Activated T-cell treated with anti-CD3 and anti-CD28 coated beads for 4 hours (primary cell): ENCODE data around the gene TMEM170B.
"Not testable (repeated sequence)": the region's sequence is repeated elsewhere in the genome, so short reads cannot be mapped to it uniquely, and the experiment has no call there.

Source experiments
- DNase-seq: peaks from one replicate; pipeline ENCODE4 v3.0.0-alpha.2; 2020

TMEM170B gene

GRCh38 chr6:11532097-11532496, 5.5 kb upstream of the TMEM170B start:
- DNase-seq: no peak

- DNase-seq: no peak
Observed at GRCh38 chr6:11534561-11534960, 3.0 kb upstream of the TMEM170B start.

- no peak for DNase-seq
Observed at GRCh38 chr6:11535801-11536230, 1.7 kb upstream of the TMEM170B start.

GRCh38 chr6:11536795-11537194, 754 bp upstream of the TMEM170B start:
- no peak for DNase-seq

DNA sequence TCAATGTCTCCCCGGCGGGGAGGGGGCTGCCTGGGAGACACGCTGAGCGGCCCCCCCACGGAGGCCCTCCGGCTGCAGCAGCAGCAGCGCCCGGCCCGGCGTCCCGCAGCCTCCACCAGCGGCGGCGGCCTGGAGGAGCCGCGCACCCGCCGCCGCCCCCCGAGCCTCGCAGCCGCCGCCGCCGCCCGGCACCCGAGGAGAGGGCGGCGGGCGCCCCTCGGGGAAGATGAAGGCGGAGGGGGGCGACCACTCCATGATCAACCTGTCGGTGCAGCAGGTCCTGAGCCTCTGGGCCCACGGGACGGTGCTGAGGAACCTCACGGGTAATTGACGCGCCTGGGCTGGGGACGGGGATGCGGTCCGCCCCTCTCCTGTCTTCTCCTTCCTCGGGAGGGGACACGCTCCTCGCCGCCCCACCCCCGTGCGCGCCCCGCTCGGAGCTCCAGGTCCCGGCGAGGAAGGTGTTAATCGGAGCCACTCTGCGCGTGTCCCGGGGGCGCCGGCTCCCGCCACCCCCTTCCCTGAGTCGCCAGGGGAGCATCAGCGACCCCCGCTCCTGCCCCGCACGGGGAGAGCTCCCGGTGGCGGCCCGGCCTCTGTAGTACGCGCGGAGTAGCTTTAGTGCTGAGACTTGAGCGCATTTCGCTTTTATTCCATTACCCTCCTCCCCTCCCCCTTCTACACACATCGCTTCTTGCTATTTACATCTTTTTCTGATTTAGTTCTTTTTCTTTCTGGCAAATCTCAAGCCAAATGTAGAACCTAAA, 686 bp downstream of the TMEM170B start:
- peak; percentile 4 for DNase-seq

- DNase-seq: no peak
Observed at GRCh38 chr6:11538819-11539468, 1.4 kb downstream of the TMEM170B start.

- no peak for DNase-seq
Observed at GRCh38 chr6:11542863-11543262, 5.3 kb downstream of the TMEM170B start.

GRCh38 chr6:11543919-11544518, 6.5 kb downstream of the TMEM170B start:
- DNase-seq: no peak

DNA sequence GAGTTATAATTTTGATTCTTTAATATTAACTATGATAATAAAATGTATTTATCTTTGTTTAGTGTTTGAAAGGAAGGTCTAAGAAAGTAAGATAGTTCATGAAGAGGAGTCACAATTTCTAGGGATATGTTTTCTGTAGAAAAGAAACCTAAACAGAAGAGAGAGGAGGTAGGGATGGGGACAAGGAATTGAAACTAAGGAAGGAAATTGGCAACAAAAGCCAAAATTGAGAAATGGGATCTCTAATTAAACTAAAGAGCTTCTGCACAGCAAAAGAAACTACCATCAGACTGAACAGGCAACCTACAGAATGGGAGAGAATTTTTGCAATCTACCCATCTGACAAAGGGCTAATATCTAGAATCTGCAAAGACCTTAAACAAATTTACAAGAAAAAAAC, 10.3 kb downstream of the TMEM170B start:
- DNase-seq: not testable (repeated sequence)

- DNase-seq: not testable (repeated sequence)
Observed at GRCh38 chr6:11548578-11548977, 11.0 kb downstream of the TMEM170B start.

DNA sequence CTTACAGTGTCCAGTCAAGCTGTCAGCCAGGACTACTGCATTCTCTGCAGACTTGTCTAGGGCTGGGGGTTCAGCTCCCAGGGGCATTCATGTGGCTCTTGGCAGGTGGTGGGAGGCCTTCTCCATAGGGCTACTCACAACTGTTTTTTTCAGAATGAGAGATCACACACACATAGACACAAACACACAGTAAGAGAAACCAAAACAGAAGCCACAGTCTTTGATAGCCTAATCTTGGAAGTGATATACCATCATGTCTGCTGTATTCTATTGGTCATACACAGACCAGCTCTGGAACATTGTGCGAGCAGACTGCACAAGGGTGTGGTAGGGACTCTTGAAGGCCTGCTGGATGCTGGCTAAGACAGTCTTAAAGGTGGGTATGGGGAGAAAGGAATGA, 13.5 kb downstream of the TMEM170B start:
- DNase-seq: no peak

DNA sequence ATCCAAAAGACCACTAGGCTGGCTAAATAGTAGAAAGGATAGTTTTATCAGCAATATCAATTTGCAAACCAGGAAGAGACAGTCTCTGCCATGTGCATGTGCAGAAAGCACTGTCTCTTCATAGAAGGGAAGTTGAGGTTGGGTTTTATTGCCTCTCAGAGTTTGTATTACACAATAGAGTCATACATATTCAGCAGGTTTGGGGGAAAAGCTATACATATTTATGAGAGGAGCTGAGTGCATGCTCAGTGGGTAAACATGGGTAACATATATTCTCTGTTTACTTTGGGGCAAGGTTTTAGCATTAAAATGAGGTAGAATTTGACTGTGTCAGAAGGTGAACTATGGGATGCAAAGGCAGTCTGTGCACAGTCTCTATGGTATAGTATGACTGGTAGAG, 14.9 kb downstream of the TMEM170B start:
- no peak for DNase-seq

GRCh38 chr6:11553824-11554223, 16.3 kb downstream of the TMEM170B start:
- no peak for DNase-seq

DNA sequence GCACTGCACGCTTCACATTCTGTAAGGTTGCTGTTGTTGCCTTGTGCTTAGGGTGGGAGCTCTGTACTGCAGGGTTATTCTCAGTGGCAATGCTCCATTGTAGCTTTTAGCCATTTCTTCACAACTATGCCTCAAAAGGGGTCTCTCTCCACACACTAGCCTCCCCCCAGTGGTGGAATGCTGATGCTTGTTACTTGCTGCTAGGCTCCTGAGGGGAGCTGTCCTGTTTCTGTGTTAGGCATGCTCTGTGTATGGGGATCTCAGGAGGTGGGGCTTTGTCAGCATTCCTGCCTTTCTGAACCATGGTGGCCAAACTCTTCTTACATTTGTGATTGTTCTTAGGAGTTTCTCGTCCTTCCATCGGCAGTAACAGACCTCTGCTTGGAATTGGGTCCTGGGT, 18.8 kb downstream of the TMEM170B start:
- DNase-seq: no peak

DNA sequence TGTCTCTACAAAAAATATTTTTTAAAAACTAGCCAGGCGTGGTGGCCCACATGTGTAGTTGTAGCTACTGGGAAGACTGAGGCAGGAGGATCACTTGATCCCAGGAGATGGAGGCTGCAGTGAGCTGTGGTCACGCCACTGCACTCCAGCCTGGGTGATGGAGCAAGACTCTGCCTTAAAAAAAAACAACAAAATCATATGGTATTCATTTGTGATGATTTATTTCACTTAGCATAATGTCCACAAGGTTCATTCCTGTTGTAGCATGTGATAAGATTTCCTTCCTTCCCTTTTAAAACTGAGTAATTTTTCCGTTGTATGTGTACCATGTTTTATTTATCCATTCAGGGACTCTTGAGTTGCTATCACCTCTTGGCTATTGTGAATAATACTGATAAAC, 26.2 kb downstream of the TMEM170B start:
- DNase-seq: no peak

- no peak for DNase-seq
Observed at GRCh38 chr6:11566609-11567008, 29.1 kb downstream of the TMEM170B start.

DNA sequence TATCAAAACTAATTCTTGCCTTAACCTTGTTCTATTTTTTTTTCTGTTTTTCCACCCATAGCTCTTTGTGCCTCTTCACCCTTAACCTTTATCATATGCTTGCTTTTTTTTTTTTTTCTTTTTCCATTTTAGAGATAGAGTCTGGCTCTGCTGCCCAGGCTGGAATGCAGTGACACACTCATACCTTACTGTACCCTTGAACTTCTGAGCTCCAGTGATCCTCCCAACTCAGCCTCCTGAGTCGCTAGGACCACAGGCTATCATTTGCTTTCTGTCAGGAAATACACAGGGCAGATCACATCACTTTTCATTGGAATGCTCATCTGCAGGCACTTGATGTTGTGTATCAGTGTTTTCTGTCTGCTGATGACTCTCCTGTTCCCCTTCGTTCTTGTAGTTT, 33.5 kb downstream of the TMEM170B start:
- no peak for DNase-seq

DNA sequence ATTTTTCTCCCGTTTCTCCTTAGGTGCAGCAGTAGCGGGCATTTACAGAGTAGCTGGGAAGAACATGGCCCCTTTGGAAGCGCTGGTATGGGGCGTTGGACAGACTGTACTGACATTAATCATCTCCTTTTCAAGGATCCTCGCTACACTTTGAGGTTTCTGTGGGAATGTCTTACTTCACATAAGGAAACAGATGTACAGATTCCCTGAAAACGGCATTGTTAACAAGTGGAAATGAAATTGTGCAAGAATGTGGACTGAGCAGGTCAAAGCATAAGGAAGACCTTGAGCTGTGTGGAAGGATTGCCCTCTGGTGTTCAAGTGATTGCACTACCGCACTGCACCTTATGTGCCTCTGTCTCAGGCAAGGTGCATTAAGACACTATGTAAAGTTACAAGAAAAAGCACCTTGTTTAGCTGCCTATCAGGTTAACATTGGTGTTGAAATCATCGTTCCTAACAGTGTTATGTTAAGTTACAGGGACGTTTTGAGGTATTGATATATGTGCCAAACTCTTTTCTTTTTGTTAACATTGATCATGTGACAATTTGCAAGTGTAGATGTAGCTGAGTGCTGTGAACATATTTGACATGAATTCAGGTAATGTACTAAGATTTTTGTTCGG, 38.0 kb downstream of the TMEM170B start:
- DNase-seq: peak; percentile 28

- DNase-seq: no peak
Observed at GRCh38 chr6:11580686-11581405, 43.3 kb downstream of the TMEM170B start.

DNA sequence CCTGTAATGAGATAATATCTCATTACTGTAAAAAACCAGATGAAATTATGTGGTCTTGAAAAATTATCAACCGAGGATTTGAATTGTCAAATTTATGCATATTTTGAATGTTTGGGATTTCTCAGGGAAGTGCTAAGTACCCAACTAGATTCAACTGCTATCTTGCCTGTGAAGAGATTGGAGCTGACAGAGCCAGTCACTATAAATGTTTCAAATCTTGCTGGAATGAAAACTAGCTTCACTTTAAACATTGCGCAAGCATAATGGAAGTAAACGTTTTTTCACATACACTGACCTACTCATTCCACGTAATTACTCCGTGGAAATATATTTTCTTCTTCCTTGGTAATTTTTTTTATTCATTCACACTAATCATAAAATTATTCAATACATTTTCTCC, 46.7 kb downstream of the TMEM170B start:
- DNase-seq: no peak

DNA sequence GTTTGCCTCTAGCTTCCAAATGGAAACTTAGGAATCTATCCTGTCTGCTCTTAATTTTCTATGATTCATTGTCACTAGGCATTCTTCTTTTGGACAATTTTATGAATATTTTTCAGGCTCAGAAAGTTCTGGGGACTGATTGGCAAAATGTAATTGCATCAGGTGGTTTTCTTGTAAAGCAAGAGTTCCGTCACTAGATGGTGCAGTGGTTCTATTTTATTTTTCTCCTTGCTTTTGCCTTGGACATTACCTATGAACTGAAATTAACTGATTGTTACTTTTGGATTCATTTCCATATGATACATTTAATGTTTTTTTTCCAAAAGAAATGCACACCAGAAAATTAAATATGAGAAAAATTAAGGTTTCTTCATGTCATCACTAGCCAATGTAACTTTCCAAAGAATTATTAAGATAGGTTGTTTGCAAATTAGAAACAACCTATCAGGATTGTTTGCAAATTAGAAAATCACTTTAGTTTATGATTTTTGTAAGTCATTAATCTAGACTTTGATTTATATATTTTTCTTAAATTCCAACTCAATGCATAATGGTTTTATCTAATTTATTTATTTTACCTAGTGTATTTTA, 48.0 kb downstream of the TMEM170B start:
- DNase-seq: no peak

DNA sequence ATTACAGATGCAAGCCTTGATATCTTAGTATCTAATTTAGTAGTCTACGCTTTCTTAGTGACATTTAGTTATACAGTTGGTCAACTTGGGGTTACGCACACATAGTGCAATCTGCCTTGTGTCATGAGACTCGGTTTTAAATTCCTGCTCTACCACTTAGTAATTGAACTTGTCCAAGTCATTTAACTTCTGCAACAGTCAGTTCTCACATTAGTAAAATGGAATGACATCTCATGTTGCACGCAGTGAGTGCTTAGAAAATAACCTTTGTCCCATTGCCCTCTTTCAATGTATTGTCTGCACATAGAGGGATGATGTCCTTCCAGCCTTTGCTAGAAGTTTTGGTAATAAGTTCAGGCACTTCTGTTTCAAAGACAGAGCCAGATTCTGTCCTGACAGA, 48.6 kb downstream of the TMEM170B start:
- DNase-seq: no peak

- DNase-seq: no peak
Observed at GRCh38 chr6:11586536-11586935, 49.0 kb downstream of the TMEM170B start.
